ENCODE data around the gene DMP1. TPM values are rescaled to one million over a fixed set of nuclear protein-coding genes. Genes with fewer than 3 reads are reported as not detected.

DMP1 gene
- total RNA-seq, result not detected in 2 replicates

DNA sequence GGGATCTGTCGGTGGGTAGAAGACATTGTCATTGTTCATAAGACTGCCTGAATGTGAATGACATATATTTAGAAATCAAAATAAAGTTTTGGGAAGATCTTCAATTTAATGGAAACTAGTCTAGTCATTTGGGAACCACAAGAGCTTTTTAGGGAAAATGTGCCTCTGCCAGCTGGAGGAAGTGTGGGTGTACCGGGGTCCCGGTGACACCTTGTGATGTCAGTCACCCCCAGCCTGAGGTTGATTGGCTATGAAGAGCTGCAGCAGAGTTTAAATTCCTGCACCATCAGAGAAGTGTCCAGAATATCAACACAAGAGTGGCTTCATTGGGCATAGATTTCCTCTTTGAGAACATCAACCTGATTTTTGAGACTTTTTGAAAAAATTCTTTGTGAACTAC lies at the start of gene DMP1:
DMP1 (plus strand) TSS at position 301 of the 400 bp plus-strand sequence. CDS start 6,213 bp downstream, outside the sequence.

DNA sequence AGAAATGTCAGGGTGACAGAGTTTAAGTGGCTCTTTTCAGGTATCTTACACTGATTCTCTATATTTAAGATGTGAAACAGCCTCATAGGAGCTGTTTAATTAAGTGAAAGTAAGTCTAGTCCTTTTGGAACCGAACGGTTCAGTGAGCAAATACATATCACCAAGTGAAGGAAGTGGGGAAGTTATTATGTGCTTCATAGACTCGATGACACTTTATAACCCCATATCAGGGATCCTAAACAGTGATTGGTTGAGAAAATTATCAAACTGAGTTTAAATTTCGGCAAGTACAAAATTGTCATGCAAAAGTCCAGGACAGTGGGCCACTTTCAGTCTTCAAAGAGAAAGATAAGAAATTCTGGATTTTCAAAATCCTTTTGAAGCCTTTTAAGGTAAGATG lies 41.9 kb upstream of the DMP1 start, which contains the start of gene DSPP:
DSPP (plus strand) TSS at position 301 of the 400 bp plus-strand sequence. CDS start 2,380 bp downstream, outside the sequence.

Other genes with a start within 250 kb of the DMP1 start
- gene NUDT9, start 227.7 kb upstream of the DMP1 start, total RNA-seq, result 14.9 and 19.9 TPM in 2 replicates
- gene SPARCL1, start 120.9 kb upstream of the DMP1 start, total RNA-seq, result not detected in 2 replicates
- gene DSPP, start 41.8 kb upstream of the DMP1 start, total RNA-seq, result not detected in 2 replicates
- not detected in 2 replicates for gene IBSP, start 149.3 kb downstream of the DMP1 start, total RNA-seq
- gene MEPE, start 182.7 kb downstream of the DMP1 start, total RNA-seq, result not detected in 2 replicates